ENCODE measurements around the gene MCTP2.
"Not testable (repeated sequence)": the region's sequence is repeated elsewhere in the genome, so short reads cannot be mapped to it uniquely, and the experiment has no call there.

Gene MCTP2

DNA sequence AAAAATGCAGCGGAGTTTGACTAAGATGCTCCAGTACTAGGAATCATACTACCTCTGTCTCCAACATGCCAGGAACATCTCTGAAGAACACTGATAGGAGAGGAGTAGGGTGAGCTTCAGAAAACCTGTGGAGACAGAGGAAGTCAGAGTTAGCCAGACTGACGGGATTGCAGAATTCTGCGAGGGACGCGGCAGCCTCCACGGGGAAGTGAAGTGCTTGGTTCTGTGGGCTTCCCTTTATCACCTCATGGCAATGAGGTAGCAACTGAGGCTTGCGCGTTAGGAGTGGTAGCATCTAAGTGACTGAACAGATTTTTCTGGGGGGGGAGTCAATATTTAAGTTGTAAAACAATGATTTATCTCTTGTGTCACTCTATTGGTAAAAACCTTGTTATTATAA lies 226.3 kb downstream of the MCTP2 start:
- no peak for ATAC-seq

DNA sequence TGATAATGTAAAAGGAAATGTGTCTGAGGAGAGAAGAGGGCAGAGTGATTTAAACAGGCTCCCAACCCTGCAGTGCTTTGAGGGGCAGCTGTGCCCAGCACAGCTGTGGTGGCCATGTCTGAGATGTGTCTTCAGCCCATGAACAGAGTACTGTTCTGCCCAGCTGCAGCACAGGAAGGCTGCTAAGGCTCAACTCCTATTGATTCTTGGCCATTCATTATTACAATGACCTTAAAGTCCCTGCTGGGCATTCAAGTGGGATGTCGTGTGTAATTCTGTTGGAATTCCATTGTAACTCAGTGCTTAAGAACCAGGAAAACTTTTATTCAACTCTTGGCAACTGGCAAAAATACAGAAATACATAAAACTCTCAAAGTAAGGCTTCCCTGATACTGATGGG lies 229.3 kb downstream of the MCTP2 start:
- ATAC-seq = no peak

- ATAC-seq = no peak
Measured at GRCh38 chr15:94467034-94467433, 235.7 kb downstream of the MCTP2 start.

- no peak for ATAC-seq
Measured at GRCh38 chr15:94470492-94470891, 239.1 kb downstream of the MCTP2 start.

GRCh38 chr15:94476686-94477085 lies 245.3 kb downstream of the MCTP2 start:
- no peak for ATAC-seq

DNA sequence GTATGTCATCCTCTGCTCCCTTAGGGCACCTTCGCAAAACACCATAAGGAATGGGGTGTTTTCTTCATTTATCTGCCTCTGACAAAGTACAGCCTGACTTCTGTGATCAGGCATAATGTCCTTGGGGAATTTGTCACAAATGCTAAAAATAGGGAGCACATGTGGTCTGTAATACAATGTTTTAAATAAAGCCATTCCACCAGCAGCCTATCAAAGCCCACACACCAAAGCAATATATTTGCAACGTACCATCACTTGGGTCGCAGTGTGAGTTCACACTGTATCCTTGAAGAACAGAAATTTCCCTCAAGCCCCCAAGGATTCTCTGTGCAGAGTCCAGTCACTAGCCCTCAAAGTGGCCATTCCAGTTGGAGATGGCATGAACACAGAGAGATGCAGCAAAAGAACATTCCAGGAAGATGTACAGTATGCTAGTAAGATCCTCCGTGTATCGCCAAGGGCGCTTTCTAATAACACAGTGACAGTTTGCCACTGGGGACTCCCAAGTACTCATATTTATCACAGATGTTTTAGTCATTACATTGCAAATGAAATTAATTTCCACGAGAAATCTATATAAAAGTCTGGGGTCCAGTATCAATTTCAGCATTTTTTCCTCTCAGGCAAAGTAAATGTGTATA lies 246.7 kb downstream of the MCTP2 start:
- no peak for ATAC-seq

- no peak for ATAC-seq
Measured at GRCh38 chr15:94478763-94479162, 247.4 kb downstream of the MCTP2 start.

GRCh38 chr15:94480289-94480834 lies 249.0 kb downstream of the MCTP2 start:
- ATAC-seq = no peak

GRCh38 chr15:94485148-94485719 lies 253.9 kb downstream of the MCTP2 start:
- ATAC-seq = no peak

DNA sequence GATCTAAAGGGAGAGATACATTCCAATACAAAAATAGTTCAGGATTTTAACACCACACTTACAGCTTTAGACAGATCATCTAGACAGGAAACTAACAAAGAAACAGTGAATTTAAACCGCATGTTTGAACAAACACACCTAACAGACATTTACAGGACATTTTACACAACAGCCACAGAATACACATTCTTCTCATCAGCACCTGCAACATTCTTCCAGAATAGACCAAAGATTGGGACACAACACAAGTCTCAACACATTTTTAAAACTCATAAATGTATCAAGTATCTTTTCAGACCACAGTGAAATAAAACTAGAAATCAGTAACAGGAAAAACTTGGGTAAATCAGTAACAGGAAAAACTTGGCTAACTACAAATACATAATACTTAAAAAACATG lies 256.3 kb downstream of the MCTP2 start:
- no peak for ATAC-seq

DNA sequence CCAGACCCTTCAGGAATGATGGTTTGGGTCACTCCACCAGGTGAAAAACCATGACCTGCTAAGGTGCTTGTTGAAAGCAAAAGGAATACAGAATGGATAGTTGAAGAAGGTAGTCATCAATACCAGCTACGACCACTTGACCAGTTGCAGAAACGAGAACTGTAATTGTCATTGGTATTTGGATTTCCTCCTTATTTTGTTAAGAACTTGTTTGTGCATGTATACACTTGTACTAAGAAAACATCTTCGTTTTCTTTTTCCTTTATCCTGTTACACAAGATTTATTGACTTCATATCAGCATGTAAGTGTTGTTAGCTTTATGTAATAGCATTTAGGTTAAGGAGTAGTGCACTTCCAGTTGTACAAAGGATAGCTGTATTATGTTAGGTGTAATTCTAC lies 261.8 kb downstream of the MCTP2 start:
- ATAC-seq = no peak

DNA sequence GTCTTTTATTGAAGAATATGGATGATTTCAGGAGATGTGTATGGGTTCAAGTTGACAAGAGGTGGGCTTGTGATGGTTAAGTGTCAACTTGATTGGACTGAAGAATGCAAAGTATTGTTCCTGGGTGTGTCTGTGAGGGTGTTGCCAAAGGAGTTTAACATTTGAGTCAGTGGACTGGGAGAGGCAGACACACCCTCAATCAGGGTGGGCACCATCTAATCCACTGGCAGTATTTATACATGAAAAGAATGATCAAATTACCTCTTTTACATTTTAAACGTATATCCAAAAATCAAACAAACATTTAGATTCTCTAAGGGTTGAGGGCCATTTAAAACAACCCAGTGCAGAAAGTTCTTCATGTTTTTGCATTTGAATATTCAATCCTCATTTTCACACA lies 262.2 kb downstream of the MCTP2 start:
- ATAC-seq = not testable (repeated sequence)

GRCh38 chr15:94494732-94495131 lies 263.4 kb downstream of the MCTP2 start:
- ATAC-seq = no peak

- no peak for ATAC-seq
Measured at GRCh38 chr15:94503293-94503692, 271.9 kb downstream of the MCTP2 start.

- no peak for ATAC-seq
Measured at GRCh38 chr15:94509259-94509658, 277.9 kb downstream of the MCTP2 start.

- no peak for ATAC-seq
Measured at GRCh38 chr15:94522125-94522524, 290.8 kb downstream of the MCTP2 start.

DNA sequence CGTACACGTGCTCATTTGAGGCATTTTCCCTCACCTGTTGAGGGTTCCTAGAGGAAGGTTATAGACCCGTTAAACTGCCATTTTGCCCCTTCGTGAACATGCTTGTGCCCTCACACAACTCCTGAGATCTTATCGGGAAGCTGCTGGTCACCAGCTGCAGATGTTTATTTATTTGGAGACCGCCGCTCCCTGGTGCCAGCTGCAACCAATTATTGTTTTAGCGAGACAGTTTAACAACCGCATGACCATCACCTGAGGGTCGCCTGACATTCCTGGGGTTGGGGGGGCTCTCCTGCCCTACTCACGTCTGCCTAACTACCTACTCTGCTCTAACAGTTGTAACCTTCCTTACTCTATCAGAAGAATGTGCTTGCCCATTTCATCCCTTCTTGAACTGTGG lies 292.5 kb downstream of the MCTP2 start:
- ATAC-seq = no peak

- no peak for ATAC-seq
Measured at GRCh38 chr15:94524565-94524964, 293.2 kb downstream of the MCTP2 start.

DNA sequence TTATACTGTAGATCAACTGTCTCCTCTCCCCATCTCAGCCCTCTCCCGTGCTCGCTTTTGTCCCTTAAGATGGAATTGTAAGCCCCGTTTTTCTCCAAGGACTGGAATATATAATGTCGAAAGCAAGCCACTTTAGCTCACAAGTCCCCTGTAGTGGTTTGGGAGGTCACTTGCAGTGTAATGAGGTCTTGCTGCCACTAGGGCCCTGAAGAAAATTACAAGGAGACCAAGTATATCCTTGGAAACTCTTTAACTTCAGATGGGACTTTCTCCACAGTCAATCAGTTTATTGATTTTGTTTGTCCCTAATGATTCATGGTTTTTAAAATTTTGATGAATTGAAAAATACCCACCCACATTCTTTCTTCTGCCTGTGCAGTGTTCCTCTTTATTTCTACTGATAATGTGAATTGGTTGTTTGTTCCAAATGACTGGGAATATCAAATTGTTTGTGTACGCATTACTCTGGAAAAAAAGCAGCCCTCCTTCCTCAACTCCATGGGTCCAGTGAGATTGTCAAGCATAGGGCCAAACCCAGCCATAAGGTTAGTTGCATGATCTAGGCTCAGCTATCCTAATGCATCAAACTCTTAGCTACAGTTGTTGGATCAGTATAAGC lies 294.8 kb downstream of the MCTP2 start:
- no peak for ATAC-seq

- ATAC-seq = no peak
Measured at GRCh38 chr15:94532226-94532625, 300.9 kb downstream of the MCTP2 start.

Data from activated CD4-positive, CD25-positive, alpha-beta regulatory T cell treated with anti-CD3 and anti-CD28 coated beads, Interleukin-2, amount 50 U/mL, for 24 hours (primary cell).